Raji (cell line): Measurements from ENCODE around the gene DHFR.

Experiments used
- POLR2A ChIP-seq: IDR thresholded peaks from 2 replicates; pipeline ENCODE4 v1.6.1; 2011; ENCODE audit warnings: low read depth, low read length, control low read depth; ENCODE audit not compliant: insufficient read depth

Gene DHFR

GRCh38 chr5:80590766-80591165 lies 64.0 kb downstream of the DHFR start:
- no peak for TF ChIP-seq POLR2A

GRCh38 chr5:80588858-80589540 lies 65.8 kb downstream of the DHFR start:
- TF ChIP-seq POLR2A = no peak

- no peak for TF ChIP-seq POLR2A
Measured at GRCh38 chr5:80584770-80585169, 70.0 kb downstream of the DHFR start.

GRCh38 chr5:80579050-80579449 lies 75.7 kb downstream of the DHFR start:
- TF ChIP-seq POLR2A = no peak

- TF ChIP-seq POLR2A = no peak
Measured at GRCh38 chr5:80577707-80578106, 77.1 kb downstream of the DHFR start.

- TF ChIP-seq POLR2A = no peak
Measured at GRCh38 chr5:80576383-80576782, 78.4 kb downstream of the DHFR start.
